K562 (cell line): ENCODE data around the gene EXOC6. TPM values are rescaled to one million over a fixed set of nuclear protein-coding genes. Genes with fewer than 3 reads are reported as not detected.

Experiments
- CBFA2T2 ChIP-seq: fragments of 450-650 bp; conservative IDR thresholded peaks from 2 replicates; pipeline ENCODE4 v1.6.1; 2017; ENCODE audit warnings: mild to moderate bottlenecking
- CBFA2T3 ChIP-seq: fragments of 450-650 bp; IDR thresholded peaks from 2 replicates; pipeline ENCODE4 v1.6.1; 2017
- HDAC1 ChIP-seq, 2 experiments: fragments of 450-650 bp; IDR thresholded peaks; 2 replicates each; pipeline ENCODE4 v1.6.1; 2016 to 2017; ENCODE audit warnings: inconsistent platforms in 1 of 2, mild to moderate bottlenecking in 1 of 2, moderate library complexity in 1 of 2
- ILK ChIP-seq: fragments of 450-650 bp; IDR thresholded peaks from 2 replicates; pipeline ENCODE4 v1.6.1; 2016; ENCODE audit warnings: missing genetic modification characterization, low read depth, mild to moderate bottlenecking, missing compliant biosample characterization, moderate library complexity, borderline replicate concordance
- KLF13 ChIP-seq: fragments of 450-650 bp; IDR thresholded peaks from 2 replicates; pipeline ENCODE4 v1.6.1; 2016; ENCODE audit warnings: missing genetic modification characterization, low read depth, mild to moderate bottlenecking, missing compliant biosample characterization, moderate library complexity, borderline replicate concordance
- MECOM ChIP-seq: fragments of 250-450 bp; sonication (Bioruptor Pico); IDR thresholded peaks from 2 replicates; pipeline ENCODE4 v1.8.0; 2022; ENCODE audit warnings: inconsistent platforms
- PHF8 ChIP-seq: fragments of 200-600 bp; sonication (generic); IDR thresholded peaks from 2 replicates; pipeline ENCODE4 v1.6.1; 2012; ENCODE audit warnings: mixed run types, mild to moderate bottlenecking, inconsistent platforms, low read length, moderate library complexity, borderline replicate concordance
- SPI1 ChIP-seq: IDR thresholded peaks from 2 replicates; pipeline ENCODE4 v1.6.1; 2011; ENCODE audit warnings: low read depth, low read length, control low read depth, borderline replicate concordance
- ZBTB1 ChIP-seq: sonication (generic); formaldehyde crosslinking; IDR thresholded peaks from 2 replicates; pipeline ENCODE4 v1.8.1; 2023; ENCODE audit warnings: missing genetic modification reagents, low read depth, mild to moderate bottlenecking, borderline replicate concordance
- ZNF41 ChIP-seq: fragments of 250-450 bp; sonication (Bioruptor Pico); conservative IDR thresholded peaks from 2 replicates; pipeline ENCODE4 v1.4.0; 2020; ENCODE audit warnings: mild to moderate bottlenecking
- ZNF707 ChIP-seq: fragments of 250-450 bp; sonication (Bioruptor Pico); conservative IDR thresholded peaks from 2 replicates; pipeline ENCODE4 v1.8.0; 2022; ENCODE audit warnings: inconsistent platforms, mild to moderate bottlenecking, moderate library complexity
- ZSCAN32 ChIP-seq: fragments of 450-650 bp; formaldehyde crosslinking; IDR thresholded peaks from 2 replicates; pipeline ENCODE4 v1.4.0; 2020; ENCODE audit warnings: mild to moderate bottlenecking, moderate library complexity
- polyA plus RNA-seq, 8 experiments: library from polyadenylated mRNA; depleted of rRNA in 4 of 8; stranded (reverse) in 5 of 8; unstranded in 3 of 8; fragments of >200 nt; fragmentation: Nextera tagmentation in 2 of 8; fragmentation: Illumina TruSeq in 1 of 8; extraction: Ambion mirVana in 2 of 8; extraction: Trizol in 1 of 8; gene quantifications; 2 replicates each; pipeline versions ENCODE4 v1.2.1 to v1.2.3, GENCODE V29; 2011 to 2014; ENCODE audit warnings: inconsistent platforms in 1 of 8, missing spikeins in 1 of 8
- total RNA-seq, 7 experiments: library from RNA; depleted of rRNA in 6 of 7; stranded (reverse); fragments of >200 nt in 6 of 7; fragmentation: Illumina TruSeq in 2 of 7; extraction: Trizol in 2 of 7; gene quantifications; 2 replicates each; pipeline versions ENCODE4 v1.2.1 to v1.2.3, GENCODE V29; 2011 to 2021; ENCODE audit warnings: low replicate concordance in 1 of 7
- TF ChIP-seq, protein P1 (sequence below), 2 experiments: fragments of 450-650 bp in 1 of 2; sonication (generic) in 1 of 2; formaldehyde crosslinking in 1 of 2; IDR thresholded peaks in 1 of 2; conservative IDR thresholded peaks in 1 of 2; 2 replicates each; pipeline versions ENCODE4 v1.6.1 to v1.8.1; 2016 to 2023; ENCODE audit warnings: mild to moderate bottlenecking in 2 of 2, moderate library complexity in 2 of 2, inconsistent platforms in 1 of 2, missing genetic modification reagents in 1 of 2

Gene EXOC6
- total and polyA plus RNA-seq, 9 of the 15 experiments (the other 6 are each of a cell fraction or from before 2014, with no cell fraction given) = 13.9 to 42.8 (median 24.9) TPM

DNA sequence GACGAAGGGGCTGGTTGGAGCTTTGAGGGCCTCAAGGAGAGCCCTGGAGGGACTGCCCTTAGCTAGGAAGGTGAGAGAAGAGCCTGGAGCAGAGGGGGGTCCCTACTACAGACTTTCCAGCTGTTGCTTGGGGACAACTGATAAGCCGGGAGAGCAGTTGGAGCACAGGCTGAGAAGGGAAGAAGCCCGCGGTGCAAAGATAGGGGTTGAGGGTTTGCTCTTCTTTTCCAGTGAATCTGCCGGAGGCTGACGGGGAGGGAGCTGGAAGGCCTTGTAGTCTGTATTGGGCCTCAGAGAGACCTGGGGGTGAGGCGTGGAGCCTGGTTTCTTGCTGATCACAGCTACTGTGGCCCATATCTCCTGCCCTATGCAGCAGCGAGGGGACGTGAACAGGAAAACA is 249.1 kb downstream of the EXOC6 start (continued):
- TF ChIP-seq CBFA2T2 (peak; percentile 27; the same call in 1 of the 2 replicates), MECOM (CRISPR knock-in tag) (peak; percentile 74; the same call in 1 of the 2 replicates), ILK (tag) (no peak), KLF13 (tag) (no peak), HDAC1 (IDR thresholded peaks at IDR 0.05) (no peak), SPI1 (no peak), PHF8 (no peak), ZBTB1 (CRISPR knock-in tag) (no peak), ZNF41 (CRISPR knock-in tag) (no peak), ZSCAN32 (CRISPR knock-in tag) (no peak), CBFA2T3 (peak; percentile 62), ZNF707 (no peak)
- TF ChIP-seq, protein P1, sequence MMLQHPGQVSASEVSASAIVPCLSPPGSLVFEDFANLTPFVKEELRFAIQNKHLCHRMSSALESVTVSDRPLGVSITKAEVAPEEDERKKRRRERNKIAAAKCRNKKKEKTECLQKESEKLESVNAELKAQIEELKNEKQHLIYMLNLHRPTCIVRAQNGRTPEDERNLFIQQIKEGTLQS (IDR thresholded peaks at IDR 0.05) = no peak
- TF ChIP-seq, protein P1 (CRISPR knock-in tag; conservative IDR thresholded peaks at IDR 0.05) = no peak
